HG02588 (cell line): Measurements from ENCODE around the gene NADSYN1.
"Not testable (repeated sequence)": the region's sequence is repeated elsewhere in the genome, so short reads cannot be mapped to it uniquely, and the experiment has no call there.

Experiments
- ATAC-seq: cut with Tn5 transposase; IDR thresholded peaks from one replicate; pipeline ENCODE4 v1.9.1; 2021; ENCODE audit warnings: mild to moderate bottlenecking, moderate library complexity; ENCODE audit not compliant: unreplicated experiment

Gene NADSYN1

DNA sequence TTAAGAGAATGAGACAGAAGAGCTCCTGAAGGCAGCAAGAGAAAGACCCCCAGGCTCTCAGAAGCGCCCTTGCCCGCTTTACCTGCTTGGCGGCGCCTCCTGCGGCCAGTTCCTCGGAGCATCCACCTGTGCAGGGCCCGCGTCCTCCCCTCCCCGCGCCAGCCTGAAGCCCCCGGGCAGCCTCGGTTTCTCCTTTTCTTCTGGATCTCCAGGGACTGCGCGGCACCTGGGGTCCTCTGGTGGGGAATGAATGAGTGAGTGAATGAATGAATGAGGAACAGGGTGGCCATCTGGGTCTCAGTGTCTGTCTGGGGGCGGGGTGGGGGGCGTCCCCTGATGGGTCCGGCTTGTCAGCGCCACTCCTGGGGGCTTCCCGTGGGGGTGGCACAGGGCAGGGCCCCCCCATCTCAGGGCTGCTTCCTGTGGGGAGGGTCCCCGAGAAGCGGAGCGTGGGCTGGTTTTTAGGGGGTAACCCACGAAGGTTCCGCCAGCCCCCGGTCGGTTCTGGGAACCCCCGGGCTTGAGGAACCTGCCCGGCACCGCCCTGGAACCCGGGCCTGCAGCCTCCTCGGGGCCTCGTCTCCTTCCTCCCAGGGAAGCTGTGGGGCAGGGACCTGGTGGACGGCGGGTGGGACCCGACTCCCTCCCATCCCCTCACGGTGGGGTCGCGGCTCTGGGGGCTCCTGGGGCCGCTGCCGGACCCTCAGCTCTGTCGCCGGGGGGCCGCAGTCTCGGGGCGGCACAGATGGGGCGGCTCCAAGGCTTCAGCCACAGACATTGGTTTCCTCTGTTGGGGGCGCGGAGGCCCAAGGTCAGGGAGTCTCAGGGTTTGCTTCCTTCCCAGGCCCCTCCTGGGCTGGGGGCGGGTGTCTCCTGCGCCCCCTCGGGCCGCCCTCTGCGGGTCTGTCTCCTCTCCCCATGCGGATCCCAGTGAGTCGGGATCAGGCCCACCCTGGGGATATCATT, 65.8 kb downstream of the NADSYN1 start:
- no peak for ATAC-seq

DNA sequence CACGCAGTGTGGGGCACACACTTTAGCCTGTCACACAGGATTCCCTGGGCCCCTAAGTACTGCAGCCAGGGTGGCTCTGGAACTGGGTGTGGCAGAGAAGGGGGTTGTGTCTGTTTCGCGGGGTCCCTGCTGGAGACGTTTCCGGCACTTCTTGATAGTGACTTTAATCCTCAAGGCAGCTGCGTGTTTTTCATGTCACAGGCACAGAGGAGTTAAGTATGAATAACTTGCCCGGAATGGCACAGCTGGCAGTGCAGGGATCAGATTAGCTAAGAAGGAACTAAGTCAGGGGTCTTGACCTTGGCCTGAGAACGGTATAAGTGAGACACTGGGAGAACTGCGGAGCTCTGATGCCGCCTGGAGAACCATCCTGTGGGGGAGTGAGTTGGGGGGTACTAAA, 66.5 kb downstream of the NADSYN1 start:
- no peak for ATAC-seq

DNA sequence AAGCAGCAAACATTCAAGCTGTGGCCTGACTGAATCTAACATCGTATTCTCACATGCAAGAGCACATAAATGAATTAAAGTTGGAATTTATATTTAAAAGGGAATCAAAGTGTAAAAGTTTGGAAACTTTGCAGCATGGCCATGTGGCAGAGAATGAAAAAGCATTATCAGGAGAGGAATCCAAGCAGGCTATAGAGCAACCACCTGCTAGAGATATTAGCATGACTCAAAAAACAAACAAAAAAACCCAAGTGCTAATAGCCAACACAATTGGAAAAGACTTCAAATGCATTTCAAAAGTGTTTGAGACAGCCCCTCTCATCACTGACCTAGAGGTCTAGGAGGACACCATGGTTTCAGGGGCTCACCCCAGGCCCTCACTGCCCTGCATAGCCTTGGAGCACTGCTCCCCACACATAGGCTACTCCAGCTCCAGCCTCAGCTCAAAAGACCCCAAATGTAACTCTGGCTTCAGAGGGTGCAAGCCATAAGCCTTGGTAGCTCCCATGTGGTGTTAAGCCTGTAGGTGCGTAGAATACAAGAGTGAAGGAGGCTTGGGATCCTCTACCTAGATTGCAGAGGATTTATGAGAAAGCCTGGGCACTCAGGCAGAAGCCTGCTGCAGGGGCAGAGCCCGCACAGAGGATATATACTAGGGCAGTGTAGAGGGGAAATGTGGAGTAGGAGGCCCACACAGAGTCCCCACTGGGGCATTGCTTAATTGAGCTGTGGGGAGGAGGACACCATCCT, 72.4 kb downstream of the NADSYN1 start:
- ATAC-seq = no peak

DNA sequence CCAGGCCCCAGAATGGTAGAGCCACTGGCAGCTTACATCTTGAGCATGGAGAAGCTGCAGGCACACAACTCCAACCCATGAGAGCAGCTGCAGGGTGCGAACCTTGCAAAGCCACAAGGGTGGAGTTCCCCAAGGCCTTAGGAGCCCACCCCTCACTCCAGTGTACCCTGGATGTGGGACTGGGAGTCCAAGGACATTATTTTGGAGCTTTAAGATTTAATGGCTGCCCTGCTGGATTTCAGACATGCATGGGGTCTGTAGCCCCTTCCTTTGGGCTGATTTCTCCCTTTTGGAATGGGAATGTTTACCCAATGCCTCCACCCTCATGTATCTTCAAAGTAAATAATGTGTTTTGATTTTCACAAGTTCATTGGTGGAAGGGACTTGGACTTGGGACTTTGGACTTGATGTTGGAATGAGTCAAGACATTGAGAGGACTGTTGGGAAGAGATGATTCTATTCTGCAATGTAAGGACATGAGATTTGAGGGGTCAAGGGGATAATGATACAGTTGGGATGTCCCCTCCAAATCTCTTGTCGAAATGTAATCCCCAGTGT, 73.0 kb downstream of the NADSYN1 start:
- no peak for ATAC-seq

DNA sequence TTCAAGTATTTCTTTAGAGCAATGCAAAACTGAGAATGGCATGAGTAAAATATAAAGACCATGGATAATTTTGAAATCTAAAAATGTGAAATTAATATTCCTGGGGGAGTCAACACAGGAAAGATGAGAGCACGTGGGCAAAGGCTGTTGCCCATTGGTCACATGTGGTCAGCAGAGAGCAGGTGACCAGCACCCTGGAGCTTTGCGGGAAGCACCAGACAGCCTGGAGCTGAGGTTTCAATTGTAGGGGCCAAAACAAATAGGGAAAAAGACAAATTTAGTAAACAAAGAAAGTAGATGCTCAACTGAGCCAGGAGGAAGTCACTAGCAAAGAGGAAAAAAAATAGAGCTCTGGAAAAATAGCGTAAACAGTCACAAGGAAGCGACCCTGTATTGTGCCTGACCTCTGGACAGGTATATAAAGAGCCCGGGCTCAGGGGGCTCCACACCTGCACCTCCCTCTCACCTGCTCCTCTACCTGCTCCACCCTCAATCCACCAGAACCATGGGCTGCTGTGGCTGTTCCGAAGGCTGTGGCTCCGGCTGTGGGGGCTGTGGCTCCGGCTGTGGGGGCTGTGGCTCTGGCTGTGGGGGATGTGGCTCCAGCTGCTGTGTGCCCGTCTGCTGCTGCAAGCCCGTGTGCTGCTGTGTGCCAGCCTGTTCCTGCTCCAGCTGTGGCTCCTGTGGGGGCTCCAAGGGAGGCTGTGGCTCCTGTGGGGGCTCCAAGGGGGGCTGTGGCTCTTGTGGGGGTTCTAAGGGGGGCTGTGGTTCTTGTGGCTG, 74.0 kb downstream of the NADSYN1 start, which contains the start of gene KRTAP5-7:
Gene KRTAP5-7 (plus strand): TSS at position 472 of the 780 bp plus-strand sequence. CDS start 34 bp downstream, at position 506.
- ATAC-seq = not testable (repeated sequence)

DNA sequence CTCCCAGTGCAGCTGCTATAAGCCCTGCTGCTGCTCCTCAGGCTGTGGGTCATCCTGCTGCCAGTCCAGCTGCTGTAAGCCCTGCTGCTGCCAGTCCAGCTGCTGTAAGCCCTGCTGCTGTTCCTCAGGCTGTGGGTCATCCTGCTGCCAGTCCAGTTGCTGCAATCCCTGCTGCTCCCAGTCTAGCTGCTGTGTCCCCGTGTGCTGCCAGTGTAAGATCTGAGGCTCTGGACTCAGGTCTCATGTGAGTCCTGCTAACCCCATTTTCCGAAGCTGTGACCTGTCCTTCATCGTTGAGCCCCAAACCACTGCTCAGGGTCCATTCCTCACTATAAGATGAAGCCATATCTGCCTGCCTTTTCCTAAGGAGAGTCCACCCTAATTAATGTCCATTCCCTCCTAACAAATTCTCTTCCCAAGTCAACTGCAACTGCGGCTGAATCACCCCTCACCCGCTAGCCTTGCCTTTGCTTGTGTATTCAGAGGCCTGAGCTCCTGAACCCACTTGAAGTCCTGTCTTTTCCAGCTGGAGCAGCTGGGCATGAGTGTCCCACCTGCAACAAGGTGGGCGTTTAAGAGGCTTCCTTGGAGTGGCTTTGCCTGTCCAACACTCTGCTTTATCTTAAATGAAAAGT, 74.7 kb downstream of the NADSYN1 start:
- ATAC-seq = no peak

DNA sequence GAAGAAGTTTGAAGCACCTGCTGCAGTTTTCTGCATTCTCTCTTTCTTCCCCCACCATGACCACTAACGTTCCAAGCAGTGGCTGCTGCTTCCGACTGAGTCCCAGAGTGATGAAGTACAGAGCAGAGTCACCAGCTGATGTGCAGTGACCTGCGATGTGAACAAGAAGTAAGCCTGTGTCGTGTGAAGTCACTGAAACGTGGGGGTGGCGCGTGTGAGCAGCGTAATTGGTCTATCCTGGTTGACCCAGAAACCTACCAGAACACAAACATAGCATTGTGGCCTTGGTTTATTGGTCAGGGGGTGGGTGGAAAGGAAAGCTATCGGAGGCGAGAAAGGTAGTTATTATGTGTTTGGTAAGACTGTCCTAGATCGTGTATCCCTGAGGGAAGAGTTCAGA, 77.6 kb downstream of the NADSYN1 start:
- ATAC-seq = no peak

DNA sequence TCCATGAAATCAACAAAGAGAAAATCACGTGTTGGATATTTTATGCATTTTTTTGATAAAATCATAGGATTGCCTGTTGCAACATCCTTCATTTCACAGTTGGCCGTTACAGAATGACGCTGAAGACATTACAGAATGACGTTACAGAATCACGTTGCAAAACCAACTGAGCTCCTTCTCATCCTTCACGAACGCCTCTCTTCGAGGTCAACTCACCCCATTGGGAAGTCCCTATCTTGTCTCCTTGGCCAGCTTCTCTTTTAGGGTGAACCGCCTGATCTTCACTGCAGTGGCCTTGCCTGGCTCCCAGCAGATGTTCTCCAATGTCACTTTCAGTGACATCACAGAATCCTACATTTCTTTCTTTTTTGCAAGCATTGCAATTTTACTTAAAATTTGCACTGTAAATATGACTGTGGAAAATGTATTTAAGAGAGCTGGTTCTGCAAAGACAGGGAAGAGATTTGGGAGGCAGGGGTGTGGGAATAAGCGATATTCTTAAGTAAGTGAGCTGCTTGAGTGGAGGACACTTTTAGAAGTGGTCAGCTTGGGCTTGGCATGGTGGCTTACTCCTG, 79.1 kb downstream of the NADSYN1 start:
- no peak for ATAC-seq

DNA sequence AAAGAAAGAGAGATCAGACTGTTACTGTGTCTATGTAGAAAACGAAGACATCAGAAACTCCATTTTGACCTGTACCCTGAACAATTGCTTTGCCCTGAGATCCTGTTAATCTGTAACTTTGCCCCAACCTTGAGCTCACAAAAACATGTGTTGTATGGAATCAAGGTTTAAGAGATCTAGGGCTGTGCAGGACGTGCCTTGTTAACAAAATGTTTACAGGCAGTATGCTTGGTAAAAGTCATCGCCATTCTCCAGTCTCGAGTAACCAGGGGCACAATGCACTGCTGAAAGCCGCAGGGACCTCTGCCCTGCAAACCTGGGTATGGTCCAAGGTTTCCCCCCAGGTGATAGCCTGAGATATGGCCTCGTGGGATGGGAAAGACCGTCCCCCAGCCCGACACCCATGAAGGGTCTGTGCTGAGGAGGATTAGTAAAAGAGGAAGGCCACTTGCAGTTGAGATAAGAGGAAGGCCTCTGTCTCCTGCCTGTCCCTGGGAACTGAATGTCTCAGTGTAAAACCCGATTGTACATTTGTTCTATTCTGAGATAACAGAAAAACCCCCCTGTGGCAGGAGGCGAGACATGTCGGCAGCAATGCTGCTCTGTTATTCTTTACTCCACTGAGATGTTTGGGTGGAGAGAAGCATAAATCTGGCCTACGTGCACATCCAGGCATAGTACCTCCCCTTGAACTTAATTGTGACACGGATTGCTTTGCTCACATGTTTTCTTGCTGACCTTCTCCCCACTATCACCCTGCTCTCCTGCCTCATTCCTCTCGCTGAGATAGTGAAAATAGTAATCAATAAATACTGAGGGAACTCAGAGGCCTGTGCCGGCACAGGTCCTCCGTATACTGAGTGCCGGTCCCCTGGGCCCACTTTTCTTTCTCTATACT, 82.0 kb downstream of the NADSYN1 start:
- not testable (repeated sequence) for ATAC-seq

DNA sequence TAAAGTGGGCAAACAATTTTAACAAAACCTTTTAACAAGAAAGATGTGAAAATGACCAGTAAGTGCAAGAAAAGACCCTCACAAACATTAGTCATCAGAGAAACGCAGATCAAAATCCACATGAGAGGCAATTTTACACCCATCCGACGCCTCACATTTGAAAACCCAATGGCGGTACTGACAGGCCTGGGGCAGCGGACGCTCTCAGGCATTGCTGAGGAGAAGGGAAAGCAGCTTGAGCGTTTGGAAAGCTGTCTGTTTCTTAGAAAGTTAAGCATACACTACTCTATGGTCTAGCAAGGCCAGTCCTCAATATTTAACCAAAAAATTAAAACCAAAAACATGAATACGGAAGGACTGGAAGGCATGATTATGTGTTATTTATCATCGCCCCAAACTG, 82.8 kb downstream of the NADSYN1 start:
- no peak for ATAC-seq

DNA sequence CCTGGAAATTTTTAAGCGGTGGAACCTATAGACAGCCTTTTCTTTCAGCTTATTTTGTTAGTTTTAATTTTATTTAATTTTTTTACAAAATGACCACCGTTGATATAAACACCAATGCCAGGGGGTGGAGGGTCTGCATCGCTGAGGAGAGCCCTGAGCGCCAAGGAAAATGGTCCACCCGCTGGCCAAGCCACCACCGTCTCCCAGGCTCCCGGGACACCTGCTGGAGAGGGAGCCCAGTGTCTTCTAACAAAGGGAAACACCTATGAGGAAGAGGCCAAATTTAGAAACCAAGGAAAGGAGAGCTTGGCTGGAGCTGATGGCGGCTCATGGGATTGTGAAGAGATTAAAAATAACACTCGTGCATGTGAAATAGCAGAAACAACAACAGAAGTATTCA, 84.5 kb downstream of the NADSYN1 start:
- no peak for ATAC-seq

DNA sequence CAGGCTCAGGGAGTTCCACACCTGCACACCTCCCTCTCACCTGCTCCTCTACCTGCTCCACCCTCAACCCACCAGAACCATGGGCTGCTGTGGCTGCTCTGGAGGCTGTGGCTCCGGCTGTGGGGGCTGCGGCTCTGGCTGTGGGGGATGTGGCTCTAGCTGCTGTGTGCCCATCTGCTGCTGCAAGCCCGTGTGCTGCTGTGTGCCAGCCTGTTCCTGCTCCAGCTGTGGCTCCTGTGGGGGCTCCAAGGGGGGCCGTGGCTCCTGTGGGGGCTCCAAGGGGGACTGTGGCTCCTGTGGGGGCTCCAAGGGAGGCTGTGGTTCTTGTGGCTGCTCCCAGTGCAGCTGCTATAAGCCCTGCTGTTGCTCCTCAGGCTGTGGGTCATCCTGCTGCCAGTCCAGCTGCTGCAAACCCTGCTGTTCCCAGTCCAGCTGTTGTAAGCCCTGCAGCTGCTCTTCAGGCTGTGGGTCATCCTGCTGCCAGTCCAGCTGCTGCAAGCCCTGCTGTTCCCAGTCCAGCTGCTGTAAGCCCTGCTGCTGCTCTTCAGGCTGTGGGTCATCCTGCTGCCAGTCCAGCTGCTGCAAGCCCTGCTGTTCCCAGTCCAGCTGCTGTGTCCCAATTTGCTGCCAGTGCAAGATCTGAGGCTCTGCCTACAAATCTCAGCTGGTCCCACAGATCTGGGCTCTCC, 85.1 kb downstream of the NADSYN1 start, which contains the start of gene KRTAP5-8:
Gene KRTAP5-8 (plus strand): TSS at position 49 of the 689 bp plus-strand sequence. CDS start 31 bp downstream, at position 80.
- not testable (repeated sequence) for ATAC-seq

DNA sequence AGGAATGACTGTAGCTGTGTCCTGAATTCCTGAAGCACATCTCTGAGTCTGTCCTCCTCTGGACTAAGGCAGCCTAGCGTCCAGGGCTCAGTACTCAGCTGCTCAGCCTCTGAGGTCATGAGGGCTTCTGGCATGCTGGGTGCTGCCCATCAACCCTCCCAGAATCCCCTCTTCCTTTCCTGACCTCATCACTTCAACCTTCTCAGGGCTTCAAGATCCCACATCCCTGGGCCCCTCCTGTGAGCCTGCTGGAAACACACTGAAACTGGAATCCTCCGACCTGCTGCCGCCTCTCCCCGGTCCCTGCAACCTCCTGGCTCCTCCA, 85.6 kb downstream of the NADSYN1 start:
- no peak for ATAC-seq

DNA sequence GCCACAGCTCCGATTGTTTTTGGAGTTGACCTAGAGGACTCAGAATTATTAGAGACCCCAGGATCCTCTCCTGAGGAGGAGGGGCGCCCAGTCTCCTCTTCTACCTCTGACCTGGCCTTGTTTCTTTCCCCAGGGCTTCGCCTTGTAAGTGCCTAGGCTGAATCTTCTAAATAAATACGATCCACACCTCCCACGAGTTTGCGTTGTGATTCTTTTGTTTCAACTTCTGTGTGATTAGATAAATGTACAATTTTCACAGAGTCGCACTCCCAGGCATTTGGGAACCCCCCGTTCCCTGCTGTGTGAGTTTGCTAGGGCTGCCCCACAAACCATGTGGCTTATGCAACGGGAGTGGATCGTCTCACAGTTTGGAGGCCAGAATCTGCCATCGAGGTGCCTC, 86.0 kb downstream of the NADSYN1 start:
- no peak for ATAC-seq

DNA sequence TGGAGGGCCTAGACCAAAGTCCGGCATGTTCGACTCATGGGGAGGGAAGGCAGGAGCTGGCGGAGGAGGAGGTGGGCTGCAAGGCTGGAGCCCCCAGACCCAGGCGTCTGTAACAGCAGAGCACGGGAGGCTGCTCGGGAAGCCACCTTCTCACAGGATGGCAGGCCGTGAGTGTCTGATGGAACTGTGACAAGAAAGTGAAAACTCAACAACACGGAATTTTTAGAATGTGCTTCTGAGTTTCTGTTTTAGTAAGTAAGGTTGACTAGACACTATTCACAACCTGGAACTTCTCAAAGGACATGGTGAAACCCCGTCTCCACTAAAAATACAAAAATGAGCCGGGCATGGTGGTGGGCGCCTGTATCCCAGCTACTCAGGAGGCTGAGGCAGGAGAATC, 87.0 kb downstream of the NADSYN1 start:
- ATAC-seq = not testable (repeated sequence)

DNA sequence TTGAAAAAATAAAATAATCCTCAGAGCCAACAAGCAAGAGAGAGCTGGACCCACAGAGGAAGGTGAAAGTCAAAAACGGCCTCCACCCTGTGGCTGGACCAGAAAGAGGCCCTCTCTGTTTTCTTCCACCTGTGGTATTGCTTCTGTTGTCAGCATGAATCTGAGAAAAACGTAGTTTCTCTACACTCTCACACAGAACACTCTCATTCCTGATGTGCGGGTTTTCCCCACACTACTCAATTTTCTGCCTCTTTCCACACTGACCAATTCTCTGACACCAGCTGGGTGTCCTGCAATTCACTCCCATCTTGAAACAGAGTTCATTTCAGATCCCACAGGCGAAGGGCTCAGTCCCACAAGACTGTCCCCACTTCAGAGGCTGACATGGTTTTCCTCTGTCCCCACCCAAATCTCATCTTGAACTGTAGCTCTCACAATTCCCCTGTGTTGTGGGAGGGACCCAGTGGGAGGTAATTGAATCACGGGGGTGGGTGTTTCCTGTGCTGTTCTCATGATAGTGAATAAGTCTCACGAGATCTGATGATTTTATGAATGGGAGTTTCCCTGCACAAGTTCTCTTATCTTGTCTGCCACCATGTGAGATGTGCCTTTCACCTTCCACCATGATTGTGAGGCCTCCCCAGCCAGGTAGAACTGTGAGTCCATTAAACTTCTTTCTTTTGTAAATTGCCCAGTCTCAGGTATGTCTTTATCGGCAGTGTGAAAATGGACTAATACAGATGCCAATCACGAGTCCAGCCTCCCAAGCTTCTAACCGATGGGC, 87.7 kb downstream of the NADSYN1 start:
- not testable (repeated sequence) for ATAC-seq

DNA sequence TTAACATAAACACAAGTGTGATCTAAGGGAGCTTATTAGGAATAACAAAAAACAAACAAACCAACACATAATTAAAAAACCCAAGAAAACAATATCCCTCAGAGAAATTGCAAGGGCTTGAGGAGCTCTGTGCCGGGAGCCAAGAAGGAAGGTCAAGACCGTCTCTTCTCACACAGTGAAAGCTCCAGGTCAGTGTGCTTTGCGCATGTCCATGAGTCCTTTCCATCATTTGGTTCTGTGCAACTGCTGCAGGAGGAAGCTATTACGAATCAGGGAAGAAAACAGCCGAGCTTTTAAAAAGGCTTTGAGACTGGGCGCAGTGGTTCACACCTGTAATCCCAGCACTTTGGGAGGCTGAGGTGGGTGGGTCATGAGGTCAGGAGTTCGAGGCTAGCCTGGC, 89.4 kb downstream of the NADSYN1 start:
- ATAC-seq = no peak
